HTERT RPE-1 (cell line): ENCODE measurements around the gene FAIM2.
"Not testable (repeated sequence)": the region's sequence is repeated elsewhere in the genome, so short reads cannot be mapped to it uniquely, and the experiment has no call there.

Experiments used
- in situ Hi-C: fragments of 300-500 bp; cut with MboI; formaldehyde crosslinking; loops from 4 replicates; pipeline ENCODE4 v1.14.3; 2020; ENCODE audit warnings: low sequenced_read_pairs

FAIM2 gene

GRCh38 chr12:49867570-49868341, 35.9 kb downstream of the FAIM2 start:
- in situ Hi-C loops: no loop called here

DNA sequence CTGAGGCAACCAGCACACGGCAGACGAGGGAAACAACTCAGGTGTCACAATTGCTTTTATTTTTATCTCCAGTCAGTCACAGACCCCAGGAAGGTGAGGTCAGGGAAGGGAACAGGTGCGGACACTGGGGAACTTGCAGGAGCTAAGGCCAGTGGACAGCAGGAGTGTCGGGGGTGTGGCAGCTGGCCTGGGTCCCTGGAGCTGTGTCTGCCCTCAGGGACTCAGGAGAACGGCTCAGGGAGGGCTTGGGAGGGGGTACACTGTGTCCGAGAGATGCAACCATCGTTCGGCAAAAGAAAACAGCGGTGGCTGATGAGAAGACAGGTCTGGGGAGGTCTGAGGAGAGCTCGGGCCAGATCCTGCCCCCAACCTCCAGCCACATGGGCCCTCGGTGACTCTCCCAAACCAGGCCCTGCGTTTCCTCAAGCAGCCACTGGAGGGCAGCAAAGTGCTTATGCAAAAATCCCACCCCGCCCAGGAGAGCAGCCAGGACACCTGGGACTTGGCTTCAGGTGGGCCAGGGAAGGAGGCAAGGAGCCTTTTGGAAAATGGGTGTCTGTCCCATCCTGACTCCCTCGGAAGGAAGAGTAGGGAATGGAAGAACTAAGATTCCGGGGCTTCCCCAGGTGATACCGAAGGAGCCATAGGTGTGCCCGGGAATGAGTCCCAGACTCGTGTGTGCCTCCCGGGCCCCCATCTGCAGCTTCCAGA, 36.7 kb downstream of the FAIM2 start:
- in situ Hi-C loops: no loop called here

- in situ Hi-C loops: no loop called here
Measured at GRCh38 chr12:49865782-49866135, 37.9 kb downstream of the FAIM2 start.

GRCh38 chr12:49865109-49865781, 38.5 kb downstream of the FAIM2 start:
- in situ Hi-C loops: no loop called here

GRCh38 chr12:49864798-49865090, 39.0 kb downstream of the FAIM2 start:
- in situ Hi-C loops: no loop called here

- in situ Hi-C loops: no loop called here
Measured at GRCh38 chr12:49863946-49864797, 39.5 kb downstream of the FAIM2 start.

GRCh38 chr12:49860921-49861320, 42.8 kb downstream of the FAIM2 start:
- in situ Hi-C loops: not testable (repeated sequence)

- in situ Hi-C loops: not testable (repeated sequence)
Measured at GRCh38 chr12:49855890-49856289, 47.8 kb downstream of the FAIM2 start.

DNA sequence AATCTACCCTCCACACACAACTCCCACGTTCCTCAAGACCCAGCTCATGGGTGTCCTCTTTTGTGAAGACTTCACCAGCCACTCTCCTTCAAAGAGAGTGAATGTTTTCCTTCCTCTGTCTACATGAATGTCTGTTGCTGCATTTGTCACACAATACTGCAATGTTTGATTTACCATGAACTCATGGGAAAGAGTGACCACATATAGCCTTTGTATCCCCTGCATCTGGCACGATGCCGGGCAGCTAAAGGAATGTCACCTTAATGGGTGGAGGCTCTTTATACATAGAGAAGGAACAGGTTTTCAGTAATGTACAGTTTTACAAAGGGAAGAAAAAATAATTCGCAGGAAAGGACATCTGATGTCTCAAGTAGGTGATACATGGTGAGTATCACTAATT, 48.7 kb downstream of the FAIM2 start:
- in situ Hi-C loops: no loop called here

- in situ Hi-C loops: no loop called here
Measured at GRCh38 chr12:49853671-49854070, 50.0 kb downstream of the FAIM2 start.

GRCh38 chr12:49847161-49847560, 56.5 kb downstream of the FAIM2 start:
- in situ Hi-C loops: no loop called here

GRCh38 chr12:49846032-49846431, 57.7 kb downstream of the FAIM2 start:
- in situ Hi-C loops: no loop called here

DNA sequence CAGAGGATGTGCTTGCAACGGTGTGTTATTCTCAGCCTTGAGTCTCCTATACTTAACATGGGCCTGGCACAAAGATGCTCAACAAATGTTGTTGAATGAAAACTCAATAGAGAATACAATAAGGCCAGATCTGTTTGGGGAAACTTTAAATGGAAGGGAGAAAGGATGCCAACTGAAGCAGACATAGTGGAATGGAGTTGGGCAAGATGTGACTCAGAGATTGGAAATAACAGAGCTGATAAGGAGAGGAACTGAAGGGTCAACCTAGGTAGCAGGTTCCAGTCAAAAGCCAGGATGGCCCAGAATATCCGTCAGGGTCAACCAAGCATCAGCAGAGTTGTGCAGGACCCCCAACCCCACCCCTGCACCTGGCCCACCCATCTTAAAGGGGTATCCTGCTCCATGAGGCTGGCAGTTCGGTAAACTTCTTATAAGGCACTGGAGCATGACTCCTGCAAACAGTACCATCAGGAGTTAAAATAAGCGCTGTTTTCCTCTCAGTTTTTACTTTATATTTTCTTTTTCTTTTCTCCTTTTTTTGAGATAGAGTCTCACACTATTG, 59.7 kb downstream of the FAIM2 start:
- in situ Hi-C loops: no loop called here

GRCh38 chr12:49843411-49843810, 60.3 kb downstream of the FAIM2 start:
- in situ Hi-C loops: no loop called here

- in situ Hi-C loops: no loop called here
Measured at GRCh38 chr12:49842519-49843352, 61.0 kb downstream of the FAIM2 start, which contains the start of gene BCDIN3D. Gene BCDIN3D (minus strand): TSS chr12:49843106. CDS start chr12:49843087, 19 bp downstream.

- in situ Hi-C loops: no loop called here
Measured at GRCh38 chr12:49838973-49839633, 64.6 kb downstream of the FAIM2 start.

GRCh38 chr12:49832836-49833421, 70.8 kb downstream of the FAIM2 start:
- in situ Hi-C loops: no loop called here

DNA sequence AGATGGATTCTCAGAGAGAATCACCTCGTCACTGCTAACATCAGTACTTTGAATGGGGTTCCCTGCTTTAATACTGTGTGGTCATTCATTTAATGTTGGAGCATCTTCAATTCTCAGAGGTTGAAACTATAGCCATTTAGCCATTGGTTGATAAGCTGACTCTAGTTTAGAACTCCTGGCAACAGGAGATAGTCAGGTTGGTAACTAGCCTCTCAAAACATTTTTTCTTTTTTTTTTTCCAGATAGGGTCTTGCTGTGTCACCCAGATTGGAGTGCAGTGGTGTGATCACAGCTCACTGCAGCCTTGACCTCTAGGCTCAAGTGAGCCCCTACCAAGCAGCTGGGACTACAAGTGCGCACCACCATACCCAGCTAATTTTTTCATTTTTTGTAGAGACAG, 72.0 kb downstream of the FAIM2 start:
- in situ Hi-C loops: no loop called here
